ENCODE data around the gene OCA2. TPM values are rescaled to one million over a fixed set of nuclear protein-coding genes. Genes with fewer than 3 reads are reported as not detected.

OCA2 gene
- total RNA-seq, 1 donor: not detected

GRCh38 chr15:28109626-28110455 lies 10.7 kb upstream of the OCA2 start:
- DNase-seq (ENCODE audit: low read depth): no peak
- TF ChIP-seq CTCF (IDR thresholded peaks at IDR 0.05; ENCODE audit: insufficient read depth, low read length): no peak
- no peak overlapping the region for H3K4me3 ChIP-seq (ENCODE audit: low read depth, low read length)

- no peak overlapping the region for H3K4me3 ChIP-seq (ENCODE audit: low read depth, low read length)
- DNase-seq (ENCODE audit: low read depth): no peak
- no peak for TF ChIP-seq CTCF (IDR thresholded peaks at IDR 0.05; ENCODE audit: insufficient read depth, low read length)
Measured at GRCh38 chr15:28107904-28108275, 8.8 kb upstream of the OCA2 start.

GRCh38 chr15:28107111-28107903 lies 8.2 kb upstream of the OCA2 start:
- H3K4me3 ChIP-seq (ENCODE audit: low read depth, low read length): peak overlapping the region; percentile 69
- no peak for TF ChIP-seq CTCF (IDR thresholded peaks at IDR 0.05; ENCODE audit: insufficient read depth, low read length)
- DNase-seq (ENCODE audit: low read depth): peak; percentile 41

- H3K4me3 ChIP-seq (ENCODE audit: low read depth, low read length): peak overlapping the region; percentile 69
- no peak for DNase-seq (ENCODE audit: low read depth)
- TF ChIP-seq CTCF (IDR thresholded peaks at IDR 0.05; ENCODE audit: insufficient read depth, low read length): no peak
Measured at GRCh38 chr15:28106294-28107110, 7.4 kb upstream of the OCA2 start.

- TF ChIP-seq CTCF (IDR thresholded peaks at IDR 0.05; ENCODE audit: insufficient read depth, low read length): no peak
Measured at GRCh38 chr15:28105793-28106192, 6.7 kb upstream of the OCA2 start.

GRCh38 chr15:28105224-28105791 lies 6.2 kb upstream of the OCA2 start:
- no peak for DNase-seq (ENCODE audit: low read depth)
- no peak for TF ChIP-seq CTCF (IDR thresholded peaks at IDR 0.05; ENCODE audit: insufficient read depth, low read length)
- H3K4me3 ChIP-seq (ENCODE audit: low read depth, low read length): no peak overlapping the region

More at GRCh38 chr15:28105793-28106192, 6.7 kb upstream of the OCA2 start:
- no peak overlapping the region for H3K4me3 ChIP-seq (ENCODE audit: low read depth, low read length)
- no peak for DNase-seq (ENCODE audit: low read depth)
